NB4 (cell line): Measurements from ENCODE around the gene KRTAP9-4.
"Not testable (repeated sequence)": the region's sequence is repeated elsewhere in the genome, so short reads cannot be mapped to it uniquely, and the experiment has no call there.

Experiments used
- POLR2A ChIP-seq: IDR thresholded peaks from 2 replicates; pipeline ENCODE4 v1.6.1; 2011; ENCODE audit warnings: mild to moderate bottlenecking; ENCODE audit not compliant: insufficient read length; ENCODE audit errors: extremely low read depth
- TF ChIP-seq, protein P1 (sequence below): IDR thresholded peaks from 2 replicates; pipeline ENCODE4 v1.6.1; 2011; ENCODE audit warnings: low read depth, low read length
- TF ChIP-seq, protein P2 (sequence below): IDR thresholded peaks from one replicate; pipeline ENCODE4 v1.5.1; 2012; ENCODE audit warnings: low read depth, low read length

DNA sequence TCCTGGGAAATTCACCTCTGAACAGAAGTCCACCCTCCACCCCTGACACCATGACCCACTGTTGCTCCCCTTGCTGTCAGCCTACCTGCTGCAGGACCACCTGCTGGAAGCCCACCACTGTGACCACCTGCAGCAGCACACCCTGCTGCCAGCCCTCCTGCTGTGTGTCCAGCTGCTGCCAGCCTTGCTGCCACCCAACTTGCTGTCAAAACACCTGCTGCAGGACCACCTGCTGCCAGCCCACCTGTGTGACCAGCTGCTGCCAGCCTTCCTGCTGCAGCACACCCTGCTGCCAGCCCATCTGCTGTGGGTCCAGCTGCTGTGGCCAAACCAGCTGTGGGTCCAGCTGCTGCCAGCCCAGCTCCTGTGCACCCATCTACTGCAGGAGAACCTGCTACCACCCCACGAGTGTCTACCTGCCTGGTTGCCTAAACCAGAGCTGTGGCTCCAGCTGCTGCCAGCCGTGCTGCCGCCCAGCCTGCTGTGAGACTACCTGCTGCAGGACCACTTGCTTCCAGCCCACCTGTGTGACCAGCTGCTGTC is 26.2 kb downstream of the KRTAP9-4 start, which contains the start of gene KRTAP9-7:
- TF ChIP-seq, protein P1, sequence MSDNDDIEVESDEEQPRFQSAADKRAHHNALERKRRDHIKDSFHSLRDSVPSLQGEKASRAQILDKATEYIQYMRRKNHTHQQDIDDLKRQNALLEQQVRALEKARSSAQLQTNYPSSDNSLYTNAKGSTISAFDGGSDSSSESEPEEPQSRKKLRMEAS, result not testable (repeated sequence)
- not testable (repeated sequence) for TF ChIP-seq POLR2A
- TF ChIP-seq, protein P2, sequence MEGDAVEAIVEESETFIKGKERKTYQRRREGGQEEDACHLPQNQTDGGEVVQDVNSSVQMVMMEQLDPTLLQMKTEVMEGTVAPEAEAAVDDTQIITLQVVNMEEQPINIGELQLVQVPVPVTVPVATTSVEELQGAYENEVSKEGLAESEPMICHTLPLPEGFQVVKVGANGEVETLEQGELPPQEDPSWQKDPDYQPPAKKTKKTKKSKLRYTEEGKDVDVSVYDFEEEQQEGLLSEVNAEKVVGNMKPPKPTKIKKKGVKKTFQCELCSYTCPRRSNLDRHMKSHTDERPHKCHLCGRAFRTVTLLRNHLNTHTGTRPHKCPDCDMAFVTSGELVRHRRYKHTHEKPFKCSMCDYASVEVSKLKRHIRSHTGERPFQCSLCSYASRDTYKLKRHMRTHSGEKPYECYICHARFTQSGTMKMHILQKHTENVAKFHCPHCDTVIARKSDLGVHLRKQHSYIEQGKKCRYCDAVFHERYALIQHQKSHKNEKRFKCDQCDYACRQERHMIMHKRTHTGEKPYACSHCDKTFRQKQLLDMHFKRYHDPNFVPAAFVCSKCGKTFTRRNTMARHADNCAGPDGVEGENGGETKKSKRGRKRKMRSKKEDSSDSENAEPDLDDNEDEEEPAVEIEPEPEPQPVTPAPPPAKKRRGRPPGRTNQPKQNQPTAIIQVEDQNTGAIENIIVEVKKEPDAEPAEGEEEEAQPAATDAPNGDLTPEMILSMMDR, result not testable (repeated sequence)
